Motor neuron (in vitro differentiated cells): Measurements from ENCODE around the gene ZRSR2. TPM values are rescaled to one million over a fixed set of nuclear protein-coding genes. Genes with fewer than 3 reads are reported as not detected.

ENCODE experiments used
- ATAC-seq, 8 experiments: fragments of 200-7000 bp; cut with Tn5 transposase; replicated peaks in 6 of 8; 2 replicates each; pipeline ENCODE4 v1.8.0; 2021; ENCODE audit warnings: mild to moderate bottlenecking in 8 of 8, moderate library complexity in 8 of 8
- H3K27ac ChIP-seq, 2 donors: fragments of 250-450 bp; sonication (Bioruptor Pico); 2 replicates each; pipeline ENCODE4 v1.9.0; 2021; ENCODE audit warnings: antibody characterized with exemption in 2 of 2, mild to moderate bottlenecking in 2 of 2, moderate library complexity in 1 of 2
- H3K4me1 ChIP-seq, 2 donors: fragments of 250-450 bp; sonication (Bioruptor Pico); replicated peaks in 1 of 2; 2 replicates each; pipeline ENCODE4 v1.6.1; 2021; ENCODE audit warnings: antibody characterized with exemption in 2 of 2, mild to moderate bottlenecking in 2 of 2, moderate library complexity in 1 of 2
- H3K4me3 ChIP-seq, 5 donors: fragments of 250-450 bp; sonication (Bioruptor Pico); 2 replicates each; pipeline ENCODE4 v1.9.0; 2021; ENCODE audit warnings: antibody characterized with exemption in 5 of 5, mild to moderate bottlenecking in 5 of 5, moderate library complexity in 4 of 5
- WGBS, 10 experiments: fragments of 450-650 bp; shearing (Covaris generic); methylation state at CpG; one replicate each; pipeline ENCODE4 v1.0.0; 2022; 5-methylcytosine and 5-hydroxymethylcytosine counted together
- in situ Hi-C, 9 experiments: fragments of 400-800 bp; cut with MboI; loops; one replicate each; pipeline ENCODE4 v1.15.0; 2021; ENCODE audit warnings: low sequenced_read_pairs in 9 of 9, low pct_unique_long_range_greater_than_20kb in 2 of 9; ENCODE audit not compliant: unreplicated experiment in 9 of 9
- total RNA-seq, 8 experiments: library from RNA; unstranded; fragments of 300-600 nt; gene quantifications; 2 replicates each; pipeline versions ENCODE4 v1.2.3 to v1.2.4, GENCODE V29; 2022

Gene ZRSR2
- total RNA-seq, 8 experiments from 2014 or later, result 7.8 to 19.6 (median 10.3) TPM

- WGBS, 10 experiments, result 60 to 100% (median 100%) methylated on average over 1 to 3 of the region's 3 CpGs; no CpG with 5 or more reads in 7 of the 10 experiments
- Histone ChIP-seq H3K4me1 (peaks cover 3 to 15% of the 10 kb centered on the region in 2 donors), H3K4me3 (no peak overlapping the region), H3K27ac (no peak overlapping the region)
- ATAC-seq, result no peak
- in situ Hi-C loops, result no loop called here
Measured at GRCh38 chrX:15860921-15861320, 70.6 kb downstream of the ZRSR2 start.

- 40 to 100% (median 67%) methylated on average over 1 to 3 of the region's 3 CpGs; no CpG with 5 or more reads in 5 of the 10 experiments for WGBS, 10 experiments
- H3K4me1 ChIP-seq, result no peaks in the 10 kb centered on the region
- no peak overlapping the region for H3K27ac ChIP-seq
- H3K4me3 ChIP-seq, result no peak overlapping the region
- in situ Hi-C loops, result no loop called here
- no peak for ATAC-seq
Measured at GRCh38 chrX:15864023-15864422, 73.7 kb downstream of the ZRSR2 start.

GRCh38 chrX:15864629-15865028 is 74.3 kb downstream of the ZRSR2 start:
- no peak for ATAC-seq
- in situ Hi-C loops, result no loop called here
- H3K27ac ChIP-seq, result no peak overlapping the region

GRCh38 chrX:15866147-15866546 is 75.9 kb downstream of the ZRSR2 start:
- WGBS, 10 experiments, result 0 to 17% methylated on average over 1 of the region's 3 CpGs; no CpG with 5 or more reads in 8 of the 10 experiments
- no peak overlapping the region for H3K27ac ChIP-seq
- H3K4me1 ChIP-seq, result no peaks in the 10 kb centered on the region
- no peak overlapping the region for H3K4me3 ChIP-seq
- in situ Hi-C loops, result no loop called here
- ATAC-seq, result peak in 2 of 8 experiments; percentile 71

More at GRCh38 chrX:15864629-15865028, 74.3 kb downstream of the ZRSR2 start:
- H3K4me1 ChIP-seq, result no peaks in the 10 kb centered on the region
- no peak overlapping the region for H3K4me3 ChIP-seq

GRCh38 chrX:15869695-15870094 is 79.4 kb downstream of the ZRSR2 start:
- Histone ChIP-seq H3K4me3 (no peak overlapping the region), H3K4me1 (no peaks in the 10 kb centered on the region), H3K27ac (no peak overlapping the region)
- in situ Hi-C loops, result no loop called here
- ATAC-seq, result no peak
- 73 to 100% methylated on average over 2 to 4 of the region's 4 CpGs; no CpG with 5 or more reads in 8 of the 10 experiments for WGBS, 10 experiments

GRCh38 chrX:15870310-15870709 is 80.0 kb downstream of the ZRSR2 start:
- in situ Hi-C loops, result no loop called here
- Histone ChIP-seq H3K4me3 (no peak overlapping the region), H3K4me1 (no peaks in the 10 kb centered on the region), H3K27ac (no peak overlapping the region)
- peak in 3 of 8 experiments; percentile 12 to 52 (median 51) for ATAC-seq
- 0 to 94% (median 50%) methylated on average over 1 to 4 of the region's 4 CpGs; no CpG with 5 or more reads in 5 of the 10 experiments for WGBS, 10 experiments

Other genes with a start within 250 kb of the ZRSR2 start
- under 1 TPM in 1 of 8 experiments, not detected in 7; 0.09 TPM for gene ACE2, start 189.5 kb upstream of the ZRSR2 start, total RNA-seq
- 1 to 10 TPM in 4 of 8 experiments, under 1 TPM in 3, not detected in 1; 0.28 to 2.2 (median 1.0) TPM for gene CLTRN, start 125.7 kb upstream of the ZRSR2 start, total RNA-seq
- 100 to 1,000 TPM in 1 of 8 experiments, 10 to 100 TPM in 2, 1 to 10 TPM in 5; 2.1 to 103 (median 6.5) TPM for gene CA5B, start 52.2 kb upstream of the ZRSR2 start, total RNA-seq
- gene AP1S2, start 64.3 kb downstream of the ZRSR2 start, total RNA-seq, result 100 to 1,000 TPM in 2 of 8 experiments, 10 to 100 TPM in 6; 50.0 to 137 (median 77.4) TPM